Lower leg skin (tissue), 4 donors: ENCODE data around the gene SH3RF3. TPM values are rescaled to one million over a fixed set of nuclear protein-coding genes. Genes with fewer than 3 reads are reported as not detected.

Experiments
- DNase-seq, 2 donors: peaks; one replicate each; pipeline ENCODE4 v3.0.0-alpha.2; 2019; ENCODE audit warnings: low spot score in 2 of 2
- H3K4me3 ChIP-seq: fragments of 200-600 bp; sonication (generic); 2 replicates; pipeline ENCODE4 v1.5.1; 2017; ENCODE audit warnings: mild to moderate bottlenecking, low read depth; ENCODE audit not compliant: poor library complexity, severe bottlenecking
- CTCF ChIP-seq, 3 donors: fragments of 450-650 bp; IDR thresholded peaks; one replicate each; pipeline ENCODE4 v1.5.1; 2016; ENCODE audit warnings: antibody characterized with exemption in 3 of 3, mild to moderate bottlenecking in 3 of 3, moderate library complexity in 2 of 3
- POLR2A ChIP-seq, 2 donors: fragments of 450-650 bp; IDR thresholded peaks; one replicate each; pipeline ENCODE4 v1.6.1; 2016 to 2017; ENCODE audit warnings: antibody characterized with exemption in 2 of 2, mild to moderate bottlenecking in 1 of 2, moderate library complexity in 1 of 2
- WGBS, 2 donors: methylation state at CpG; one replicate each; pipeline ENCODE4 v1.1.5; 2018; 5-methylcytosine and 5-hydroxymethylcytosine counted together
- intact Hi-C: fragments of 100-400 bp; cut with DNase I; formaldehyde crosslinking; loops from one replicate; pipeline ENCODE4 v1.15.0; 2023; ENCODE audit warnings: low total_unique reads
- total RNA-seq, 4 donors: library from RNA; depleted of rRNA; stranded (reverse); fragments of >200 nt; gene quantifications; one replicate each; pipeline ENCODE4 v1.1.0, GENCODE V29; 2016

SH3RF3 gene
- total RNA-seq, 4 donors from 2014 or later = 1.9 to 7.4 (median 3.2) TPM

GRCh38 chr2:109148117-109148746 lies 19.2 kb downstream of the SH3RF3 start:
- 68 to 71% methylated on average over 12 of the region's 12 CpGs for WGBS, 2 donors
- H3K4me3 ChIP-seq = no peak overlapping the region
- intact Hi-C loops = no loop called here
- TF ChIP-seq POLR2A (IDR thresholded peaks at IDR 0.05) = no peak
- no peak for DNase-seq

- H3K4me3 ChIP-seq = no peak overlapping the region
- intact Hi-C loops = no loop called here
- WGBS, 2 donors = 73 to 74% methylated on average over 8 of the region's 8 CpGs
- TF ChIP-seq CTCF (IDR thresholded peaks at IDR 0.05) = no peak
- TF ChIP-seq POLR2A (IDR thresholded peaks at IDR 0.05) = no peak
- DNase-seq = no peak
These were observed 20.1 kb downstream of the SH3RF3 start for GRCh38 chr2:109148991-109149645.

DNA sequence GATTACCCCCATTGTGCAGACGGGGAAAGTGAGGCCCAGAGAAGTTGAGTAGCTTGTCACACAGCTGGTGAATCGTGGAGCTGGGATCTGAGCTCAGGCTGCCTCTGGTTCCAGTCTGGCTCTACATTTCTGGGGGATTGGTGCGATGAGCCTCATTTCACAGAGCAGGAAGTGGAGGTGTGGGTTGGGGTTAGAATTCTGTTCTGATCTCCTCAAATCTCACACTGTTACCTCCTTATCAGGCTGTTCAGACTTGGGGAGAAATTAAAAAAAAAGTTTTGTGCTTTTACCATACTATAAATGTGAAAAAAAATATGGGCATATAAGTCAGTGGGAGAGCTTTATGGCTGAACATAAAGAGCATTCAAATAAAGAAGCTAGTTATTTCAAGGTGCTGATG lies 21.6 kb downstream of the SH3RF3 start:
- TF ChIP-seq POLR2A (IDR thresholded peaks at IDR 0.05) = no peak
- TF ChIP-seq CTCF (IDR thresholded peaks at IDR 0.05) = no peak
- 95 to 100% methylated on average over 3 of the region's 3 CpGs for WGBS, 2 donors
- H3K4me3 ChIP-seq = no peak overlapping the region
- intact Hi-C loops = no loop called here
- no peak for DNase-seq

- H3K4me3 ChIP-seq = no peak overlapping the region
- WGBS, 2 donors = 77 to 95% methylated on average over 4 of the region's 4 CpGs
- DNase-seq = no peak
- TF ChIP-seq CTCF (IDR thresholded peaks at IDR 0.05) (no peak), POLR2A (IDR thresholded peaks at IDR 0.05) (no peak)
- intact Hi-C loops = no loop called here
These were observed 22.5 kb downstream of the SH3RF3 start for GRCh38 chr2:109151519-109151918.

GRCh38 chr2:109153005-109153784 lies 24.2 kb downstream of the SH3RF3 start:
- 83 to 91% methylated on average over 10 of the region's 10 CpGs for WGBS, 2 donors
- no peak overlapping the region for H3K4me3 ChIP-seq
- intact Hi-C loops = no loop called here
- no peak for TF ChIP-seq POLR2A (IDR thresholded peaks at IDR 0.05)
- TF ChIP-seq CTCF (IDR thresholded peaks at IDR 0.05) = no peak
- no peak for DNase-seq

DNA sequence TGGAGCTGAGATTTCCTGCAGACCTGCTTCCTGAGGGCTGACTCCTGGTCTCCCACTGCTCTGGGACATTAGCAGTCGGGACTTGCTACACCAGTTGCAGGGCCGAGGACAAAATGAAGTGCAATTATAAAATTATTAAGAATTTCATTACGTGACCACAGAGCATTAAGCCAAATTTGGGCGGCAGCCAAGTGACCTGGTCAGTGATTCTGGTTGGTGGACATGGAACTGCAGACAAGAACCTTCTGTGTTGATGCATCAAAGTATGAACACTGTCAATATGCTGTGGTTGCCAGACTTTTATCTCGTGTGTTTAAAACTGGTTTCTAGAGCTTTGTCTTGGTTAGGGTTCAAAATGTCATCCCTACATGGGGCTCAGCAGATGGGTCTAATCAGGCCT lies 24.8 kb downstream of the SH3RF3 start:
- no peak overlapping the region for H3K4me3 ChIP-seq
- DNase-seq = no peak
- TF ChIP-seq POLR2A (IDR thresholded peaks at IDR 0.05) (no peak), CTCF (IDR thresholded peaks at IDR 0.05) (no peak)
- WGBS, 2 donors = 79 to 92% methylated on average over 5 of the region's 5 CpGs
- intact Hi-C loops = no loop called here
